A549 (cell line): ENCODE results near the gene DOCK11. TPM values are rescaled to one million over a fixed set of nuclear protein-coding genes. Genes with fewer than 3 reads are reported as not detected.

Experiments used
- ATAC-seq, 2 experiments: fragments of 200-7000 bp in 1 of 2; fragments of >200 bp in 1 of 2; cut with Nextera tagmentation in 1 of 2; cut with Tn5 transposase in 1 of 2; 3 replicates each; pipeline versions ENCODE4 v1.8.0 to v1.9.1; 2018 to 2020; ENCODE audit warnings: mild to moderate bottlenecking in 1 of 2, moderate library complexity in 1 of 2
- CTCF ChIA-PET: fragments of 300-600 bp; sonication (Branson Sonifier 250); formaldehyde crosslinking; extraction: SDS; loops from one replicate; lab custom pipeline; 2021; ENCODE audit warnings: antibody characterized with exemption, inconsistent platforms; lab: Yijun Ruan, JAX
- POLR2A ChIA-PET: fragments of 350-600 bp; formaldehyde crosslinking; extraction: SDS; loops from one replicate; lab custom pipeline; 2021; ENCODE audit warnings: antibody characterized with exemption, inconsistent platforms; lab: Yijun Ruan, JAX
- DNase-seq, 2 experiments: peaks; one replicate each; pipeline versions ENCODE4 v3.0.0 to v3.0.0-alpha.2; 2011 to 2016; ENCODE audit warnings: low read depth in 1 of 2, low spot score in 1 of 2
- FAIRE-seq: peaks from 2 replicates; lab custom pipeline; 2011; peaks lifted over from hg19 to GRCh38; lab: Jason Lieb, UNC
- H3K27ac ChIP-seq, 2 experiments: fragments of >200 bp; sonication (Bioruptor Twin); formaldehyde crosslinking; 3 replicates each; pipeline ENCODE4 v1.5.1; 2016 to 2017
- H3K4me1 ChIP-seq: fragments of >200 bp; sonication (Bioruptor Twin); formaldehyde crosslinking; 3 replicates; pipeline ENCODE4 v1.6.1; 2016
- H3K4me2 ChIP-seq: fragments of >200 bp; sonication (Bioruptor Twin); formaldehyde crosslinking; 3 replicates; pipeline ENCODE4 v1.6.1; 2016
- H3K4me3 ChIP-seq: fragments of >200 bp; sonication (Bioruptor Twin); formaldehyde crosslinking; 3 replicates; pipeline ENCODE4 v1.5.1; 2016
- H3K9me3 ChIP-seq: fragments of >200 bp; sonication (Bioruptor Twin); formaldehyde crosslinking; 3 replicates; pipeline ENCODE4 v1.6.1; 2016
- EHF ChIP-seq: fragments of 250-450 bp; sonication (Bioruptor Pico); IDR thresholded peaks from 2 replicates; pipeline ENCODE4 v1.5.0; 2020; ENCODE audit warnings: mild to moderate bottlenecking
- EHMT2 ChIP-seq: fragments of 200-600 bp; sonication (generic); IDR thresholded peaks from 2 replicates; pipeline ENCODE4 v1.6.1; 2016; ENCODE audit warnings: antibody characterized with exemption, low read depth, mild to moderate bottlenecking, moderate library complexity
- ESRRA ChIP-seq: fragments of 150-350 bp; IDR thresholded peaks from 2 replicates; pipeline ENCODE4 v1.6.1; 2014; ENCODE audit warnings: mild to moderate bottlenecking, low read length, borderline replicate concordance
- FOSB ChIP-seq: fragments of 250-450 bp; sonication (Bioruptor Pico); IDR thresholded peaks from 2 replicates; pipeline ENCODE4 v1.5.0; 2020; ENCODE audit warnings: mild to moderate bottlenecking, moderate library complexity
- GATA3 ChIP-seq: IDR thresholded peaks from 2 replicates; pipeline ENCODE4 v1.6.1; 2012; ENCODE audit warnings: borderline replicate concordance
- HDAC2 ChIP-seq: fragments of 200-600 bp; sonication (generic); IDR thresholded peaks from 2 replicates; pipeline ENCODE4 v1.6.1; 2016
- HOXA7 ChIP-seq: fragments of 250-450 bp; sonication (Bioruptor Pico); IDR thresholded peaks from 2 replicates; pipeline ENCODE4 v1.5.0; 2020; ENCODE audit warnings: mild to moderate bottlenecking, moderate library complexity
- JUN ChIP-seq, 2 experiments: fragments of >200 bp; sonication (Bioruptor Twin); formaldehyde crosslinking; IDR thresholded peaks; 2 replicates in 1 of 2; 3 replicates in 1 of 2; pipeline ENCODE4 v1.6.1; 2016 to 2017
- KDM1A ChIP-seq: fragments of 200-600 bp; sonication (generic); IDR thresholded peaks from 2 replicates; pipeline ENCODE4 v1.6.1; 2016; ENCODE audit warnings: low read depth, mild to moderate bottlenecking
- KDM5A ChIP-seq: fragments of 200-600 bp; sonication (generic); IDR thresholded peaks from 2 replicates; pipeline ENCODE4 v1.6.1; 2016; ENCODE audit warnings: antibody characterized with exemption, mild to moderate bottlenecking
- MAFK ChIP-seq: fragments of 450-650 bp; IDR thresholded peaks from 2 replicates; pipeline ENCODE4 v1.6.1; 2014; ENCODE audit not compliant: partially characterized antibody
- MYC ChIP-seq: IDR thresholded peaks from 2 replicates; pipeline ENCODE4 v1.6.1; 2012; ENCODE audit warnings: mild to moderate bottlenecking, inconsistent platforms, low read length, improper control_type of control experiment, borderline replicate concordance
- NR3C1 ChIP-seq: fragments of >200 bp; sonication (Bioruptor Twin); formaldehyde crosslinking; IDR thresholded peaks from 3 replicates; pipeline ENCODE4 v1.6.1; 2017
- PHF8 ChIP-seq: fragments of 200-600 bp; sonication (generic); IDR thresholded peaks from 2 replicates; pipeline ENCODE4 v1.6.1; 2016; ENCODE audit warnings: low read depth, mild to moderate bottlenecking, antibody characterized with exemption, moderate library complexity, borderline replicate concordance
- RNF2 ChIP-seq: fragments of 200-600 bp; sonication (generic); IDR thresholded peaks from 2 replicates; pipeline ENCODE4 v1.6.1; 2016; ENCODE audit warnings: low read depth, mild to moderate bottlenecking, antibody characterized with exemption, moderate library complexity, borderline replicate concordance
- SMC3 ChIP-seq: fragments of >200 bp; sonication (Bioruptor Twin); formaldehyde crosslinking; IDR thresholded peaks from 3 replicates; pipeline ENCODE4 v1.6.1; 2018; ENCODE audit warnings: inconsistent platforms
- SREBF2 ChIP-seq: fragments of 450-650 bp; IDR thresholded peaks from 2 replicates; pipeline ENCODE4 v1.6.1; 2014; ENCODE audit warnings: mild to moderate bottlenecking, moderate library complexity
- TP53 ChIP-seq: fragments of 250-450 bp; sonication (Bioruptor Pico); IDR thresholded peaks from 2 replicates; pipeline ENCODE4 v1.5.0; 2021; ENCODE audit warnings: mild to moderate bottlenecking, moderate library complexity
- ZNF302 ChIP-seq: fragments of 250-450 bp; sonication (Bioruptor Pico); IDR thresholded peaks from 2 replicates; pipeline ENCODE4 v1.9.0; 2021; ENCODE audit warnings: inconsistent platforms, mild to moderate bottlenecking, moderate library complexity
- WGBS: methylation state at CpG from one replicate; pipeline ENCODE4 v1.1.6; 2017; ENCODE audit errors: missing lambda C conversion rate; 5-methylcytosine and 5-hydroxymethylcytosine counted together
- polyA plus RNA-seq, 4 experiments: library from polyadenylated mRNA; depleted of rRNA in 3 of 4; stranded (reverse); fragments of >200 nt; fragmentation: RNase III in 1 of 4; extraction: RNeasy Plus Mini Kit Qiagen cat#74134 plus additional on column Dnase treatment in 1 of 4; gene quantifications; 2 replicates in 3 of 4; 3 replicates in 1 of 4; pipeline ENCODE4 v1.2.3, GENCODE V29; 2011 to 2017
- TF ChIP-seq, protein P1 (sequence below): IDR thresholded peaks from 2 replicates; pipeline ENCODE4 v1.6.1; 2012; ENCODE audit warnings: low read depth, borderline replicate concordance
- TF ChIP-seq, protein P2 (sequence below): fragments of >200 bp; sonication (Bioruptor Twin); formaldehyde crosslinking; IDR thresholded peaks from 3 replicates; pipeline ENCODE4 v1.5.1; 2016
- TF ChIP-seq, protein P3 (sequence below): fragments of 250-450 bp; sonication (Bioruptor Pico); IDR thresholded peaks from 2 replicates; pipeline ENCODE4 v1.5.0; 2020; ENCODE audit warnings: low read depth, mild to moderate bottlenecking, moderate library complexity
- TF ChIP-seq, protein P4 (sequence below): fragments of >200 bp; sonication (Bioruptor Twin); formaldehyde crosslinking; IDR thresholded peaks from 3 replicates; pipeline ENCODE4 v1.6.1; 2016
- TF ChIP-seq, protein P5 (sequence below): fragments of 250-450 bp; sonication (Bioruptor Pico); IDR thresholded peaks from 2 replicates; pipeline ENCODE4 v1.5.0; 2021; ENCODE audit warnings: mild to moderate bottlenecking, moderate library complexity, borderline replicate concordance

Gene DOCK11
- polyA plus RNA-seq, 2 of the 4 experiments (the other 2 are of a cell fraction): 5.8 to 9.5 TPM

DNA sequence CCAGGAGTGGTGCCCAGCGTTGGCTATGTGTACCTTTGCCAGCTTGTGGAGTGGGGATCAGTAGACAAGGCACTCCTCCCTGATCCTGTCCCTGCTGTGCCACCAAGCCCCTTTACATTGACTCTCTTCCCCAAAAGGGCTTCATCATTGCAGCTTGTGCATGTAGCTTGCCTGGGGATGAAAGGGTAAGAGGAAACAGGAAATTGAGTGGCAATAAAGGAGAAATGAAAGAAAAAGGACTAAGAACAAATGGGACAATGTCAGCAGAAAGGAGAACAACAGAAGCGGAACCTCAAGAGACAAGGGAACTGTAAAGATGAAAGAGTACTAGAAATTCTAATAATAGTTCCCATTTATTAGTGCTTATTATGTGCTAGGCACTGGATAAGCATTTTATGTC lies 223.1 kb downstream of the DOCK11 start:
- POLR2A ChIA-PET: no interaction called here
- DNase-seq: no peak
- 55% methylated on average over 2 of the region's 2 CpGs for WGBS
- Histone ChIP-seq H3K4me2 (no peak overlapping the region), H3K4me1 (no peaks in the 10 kb centered on the region), H3K9me3 (no peaks in the 10 kb centered on the region), H3K27ac (no peak overlapping the region), H3K4me3 (no peak overlapping the region)
- CTCF ChIA-PET: interaction anchor here (1.6 kb wide), 1 partner anchor 8 kb away, joined by 7 read pairs; the partner anchor contains the start of gene IL13RA1
- FAIRE-seq: no peak
- no peak for ATAC-seq
- TF ChIP-seq, protein P1, sequence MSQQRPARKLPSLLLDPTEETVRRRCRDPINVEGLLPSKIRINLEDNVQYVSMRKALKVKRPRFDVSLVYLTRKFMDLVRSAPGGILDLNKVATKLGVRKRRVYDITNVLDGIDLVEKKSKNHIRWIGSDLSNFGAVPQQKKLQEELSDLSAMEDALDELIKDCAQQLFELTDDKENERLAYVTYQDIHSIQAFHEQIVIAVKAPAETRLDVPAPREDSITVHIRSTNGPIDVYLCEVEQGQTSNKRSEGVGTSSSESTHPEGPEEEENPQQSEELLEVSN: no peak
- TF ChIP-seq PHF8 (no peak), JUN (IDR thresholded peaks at IDR 0.05) (no peak), ESRRA (no peak), RNF2 (no peak), FOSB (CRISPR knock-in tag) (no peak), TP53 (CRISPR knock-in tag) (no peak)
- TF ChIP-seq, protein P2, sequence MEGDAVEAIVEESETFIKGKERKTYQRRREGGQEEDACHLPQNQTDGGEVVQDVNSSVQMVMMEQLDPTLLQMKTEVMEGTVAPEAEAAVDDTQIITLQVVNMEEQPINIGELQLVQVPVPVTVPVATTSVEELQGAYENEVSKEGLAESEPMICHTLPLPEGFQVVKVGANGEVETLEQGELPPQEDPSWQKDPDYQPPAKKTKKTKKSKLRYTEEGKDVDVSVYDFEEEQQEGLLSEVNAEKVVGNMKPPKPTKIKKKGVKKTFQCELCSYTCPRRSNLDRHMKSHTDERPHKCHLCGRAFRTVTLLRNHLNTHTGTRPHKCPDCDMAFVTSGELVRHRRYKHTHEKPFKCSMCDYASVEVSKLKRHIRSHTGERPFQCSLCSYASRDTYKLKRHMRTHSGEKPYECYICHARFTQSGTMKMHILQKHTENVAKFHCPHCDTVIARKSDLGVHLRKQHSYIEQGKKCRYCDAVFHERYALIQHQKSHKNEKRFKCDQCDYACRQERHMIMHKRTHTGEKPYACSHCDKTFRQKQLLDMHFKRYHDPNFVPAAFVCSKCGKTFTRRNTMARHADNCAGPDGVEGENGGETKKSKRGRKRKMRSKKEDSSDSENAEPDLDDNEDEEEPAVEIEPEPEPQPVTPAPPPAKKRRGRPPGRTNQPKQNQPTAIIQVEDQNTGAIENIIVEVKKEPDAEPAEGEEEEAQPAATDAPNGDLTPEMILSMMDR: no peak

DNA sequence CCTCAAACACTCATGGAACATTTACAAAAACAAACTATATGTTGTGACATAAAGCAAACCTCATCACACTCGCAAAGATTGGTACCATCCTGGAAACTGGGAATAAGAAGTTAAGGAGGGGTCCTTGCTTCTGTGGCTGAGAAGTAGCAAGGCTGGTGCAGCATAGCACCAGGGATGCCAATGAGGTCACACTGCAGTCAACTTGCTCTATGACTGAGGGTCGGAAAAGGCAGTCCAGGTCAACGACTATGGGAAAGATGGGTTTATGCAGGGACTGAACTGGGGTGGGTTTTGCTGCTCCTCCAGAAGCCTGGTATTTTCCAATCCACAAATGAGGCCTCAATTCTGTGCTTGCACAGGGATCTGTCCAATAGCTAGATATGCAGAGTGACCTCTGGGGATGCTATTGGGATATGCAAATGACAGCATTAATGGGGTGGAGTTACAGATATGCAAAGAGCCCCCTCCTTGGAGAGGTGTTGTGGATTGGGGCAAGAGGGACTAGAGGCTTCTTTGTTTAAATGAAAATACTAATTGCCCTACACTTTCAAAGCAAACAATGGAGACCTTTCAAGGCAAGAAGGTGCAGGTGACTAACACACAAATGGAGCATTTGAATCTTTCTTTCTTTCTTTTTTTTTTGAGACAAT lies 224.6 kb downstream of the DOCK11 start:
- H3K4me1 ChIP-seq: peaks cover 11% of the 10 kb centered on the region
- no peak for TF ChIP-seq HOXA7
- TF ChIP-seq GATA3: no peak
- TF ChIP-seq EHMT2: no peak
- no peak for TF ChIP-seq KDM5A
- no peak for TF ChIP-seq MAFK
- no peak for TF ChIP-seq KDM1A
- TF ChIP-seq EHF (CRISPR knock-in tag): no peak
- no peak for TF ChIP-seq HDAC2
- TF ChIP-seq, protein P1: no peak
- no peak for TF ChIP-seq SMC3
- TF ChIP-seq, protein P3, sequence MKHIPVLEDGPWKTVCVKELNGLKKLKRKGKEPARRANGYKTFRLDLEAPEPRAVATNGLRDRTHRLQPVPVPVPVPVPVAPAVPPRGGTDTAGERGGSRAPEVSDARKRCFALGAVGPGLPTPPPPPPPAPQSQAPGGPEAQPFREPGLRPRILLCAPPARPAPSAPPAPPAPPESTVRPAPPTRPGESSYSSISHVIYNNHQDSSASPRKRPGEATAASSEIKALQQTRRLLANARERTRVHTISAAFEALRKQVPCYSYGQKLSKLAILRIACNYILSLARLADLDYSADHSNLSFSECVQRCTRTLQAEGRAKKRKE (CRISPR knock-in tag): no peak
- TF ChIP-seq, protein P4, sequence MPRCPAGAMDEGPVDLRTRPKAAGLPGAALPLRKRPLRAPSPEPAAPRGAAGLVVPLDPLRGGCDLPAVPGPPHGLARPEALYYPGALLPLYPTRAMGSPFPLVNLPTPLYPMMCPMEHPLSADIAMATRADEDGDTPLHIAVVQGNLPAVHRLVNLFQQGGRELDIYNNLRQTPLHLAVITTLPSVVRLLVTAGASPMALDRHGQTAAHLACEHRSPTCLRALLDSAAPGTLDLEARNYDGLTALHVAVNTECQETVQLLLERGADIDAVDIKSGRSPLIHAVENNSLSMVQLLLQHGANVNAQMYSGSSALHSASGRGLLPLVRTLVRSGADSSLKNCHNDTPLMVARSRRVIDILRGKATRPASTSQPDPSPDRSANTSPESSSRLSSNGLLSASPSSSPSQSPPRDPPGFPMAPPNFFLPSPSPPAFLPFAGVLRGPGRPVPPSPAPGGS: no peak
- TF ChIP-seq, protein P5, sequence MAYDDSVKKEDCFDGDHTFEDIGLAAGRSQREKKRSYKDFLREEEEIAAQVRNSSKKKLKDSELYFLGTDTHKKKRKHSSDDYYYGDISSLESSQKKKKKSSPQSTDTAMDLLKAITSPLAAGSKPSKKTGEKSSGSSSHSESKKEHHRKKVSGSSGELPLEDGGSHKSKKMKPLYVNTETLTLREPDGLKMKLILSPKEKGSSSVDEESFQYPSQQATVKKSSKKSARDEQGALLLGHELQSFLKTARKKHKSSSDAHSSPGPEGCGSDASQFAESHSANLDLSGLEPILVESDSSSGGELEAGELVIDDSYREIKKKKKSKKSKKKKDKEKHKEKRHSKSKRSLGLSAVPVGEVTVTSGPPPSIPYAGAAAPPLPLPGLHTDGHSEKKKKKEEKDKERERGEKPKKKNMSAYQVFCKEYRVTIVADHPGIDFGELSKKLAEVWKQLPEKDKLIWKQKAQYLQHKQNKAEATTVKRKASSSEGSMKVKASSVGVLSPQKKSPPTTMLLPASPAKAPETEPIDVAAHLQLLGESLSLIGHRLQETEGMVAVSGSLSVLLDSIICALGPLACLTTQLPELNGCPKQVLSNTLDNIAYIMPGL (CRISPR knock-in tag): no peak
- no peak for TF ChIP-seq SREBF2
- TF ChIP-seq MYC: no peak
- no peak for TF ChIP-seq ZNF302 (CRISPR knock-in tag)
- TF ChIP-seq NR3C1: no peak
- no peak overlapping the region for H3K27ac ChIP-seq
- DNase-seq: no peak
- FAIRE-seq: no peak
- CTCF ChIA-PET: no interaction called here
- ATAC-seq: no peak
- H3K4me2 ChIP-seq: no peak overlapping the region
- no peaks in the 10 kb centered on the region for H3K9me3 ChIP-seq
- no peak overlapping the region for H3K4me3 ChIP-seq
- POLR2A ChIA-PET: no interaction called here
- WGBS: 81% methylated on average over 3 of the region's 3 CpGs
